Left ventricle myocardium inferior (tissue), 1 donor: ENCODE results near the gene TTYH1. TPM values are rescaled to one million over a fixed set of nuclear protein-coding genes. Genes with fewer than 3 reads are reported as not detected.

Experiments
- DNase-seq: peaks from one replicate; pipeline ENCODE4 v3.0.0-alpha.2; 2020
- H3K27ac ChIP-seq: fragments of 200-600 bp; replicated peaks from 2 replicates; pipeline ENCODE4 v1.8.0; 2021
- H3K27me3 ChIP-seq: fragments of 200-600 bp; 2 replicates; pipeline ENCODE4 v1.8.0; 2021; ENCODE audit warnings: low read depth
- H3K36me3 ChIP-seq: fragments of 200-600 bp; 2 replicates; pipeline ENCODE4 v1.8.0; 2021
- H3K4me1 ChIP-seq: fragments of 200-600 bp; 2 replicates; pipeline ENCODE4 v1.8.0; 2021
- H3K4me3 ChIP-seq: fragments of 200-600 bp; 2 replicates; pipeline ENCODE4 v1.8.0; 2021; ENCODE audit warnings: mild to moderate bottlenecking, moderate library complexity
- H3K9me3 ChIP-seq: fragments of 200-600 bp; replicated peaks from 2 replicates; pipeline ENCODE4 v1.8.0; 2021
- intact Hi-C: fragments of 100-400 bp; cut with micrococcal nuclease; formaldehyde crosslinking; loops from one replicate; pipeline ENCODE4 v1.11.0; 2022
- total RNA-seq: library from RNA; stranded (reverse); fragmentation: NEBNext Ultra II Directional; extraction: Animal tissue kit (Norgen Biotek cat#: 25700); gene quantifications from one replicate; pipeline ENCODE4 v1.2.1, GENCODE V29; 2021
- TF ChIP-seq, protein P1 (sequence below): fragments of 200-600 bp; IDR thresholded peaks from 2 replicates; pipeline ENCODE4 v1.8.0; 2021; ENCODE audit warnings: antibody characterized with exemption, mild to moderate bottlenecking, borderline replicate concordance
- donor health status: DM: no; HTN: yes; CAD: no; lungs with severe emphysema.

The TTYH1 gene
- total RNA-seq, 1 donor from 2014 or later, result 1.9 TPM

DNA sequence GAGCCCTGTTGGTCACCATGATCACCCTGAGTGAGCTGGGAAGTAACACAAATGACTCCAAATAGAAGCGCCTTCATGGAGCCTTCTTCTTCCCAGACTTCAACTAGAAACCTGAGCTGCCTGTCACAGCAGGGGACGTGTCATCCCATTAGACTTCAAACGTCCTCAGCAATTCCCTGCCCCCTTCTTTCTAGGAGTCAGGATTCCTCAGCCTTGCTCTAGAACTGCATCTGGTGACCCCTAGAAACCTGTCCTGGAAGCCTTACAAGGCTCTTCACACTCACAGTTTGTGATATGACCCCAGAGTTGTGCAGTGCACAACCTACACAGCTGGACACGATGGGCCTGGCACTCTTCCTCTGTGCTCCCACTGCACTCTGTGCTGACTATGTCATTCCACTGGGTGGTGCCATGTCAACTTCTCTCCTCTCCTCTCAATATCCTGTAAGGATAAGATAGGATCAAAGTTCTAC, 23.6 kb upstream of the TTYH1 start:
- peaks cover 96% of the 10 kb centered on the region for H3K27me3 ChIP-seq
- no peak for DNase-seq
- TF ChIP-seq, protein P1, sequence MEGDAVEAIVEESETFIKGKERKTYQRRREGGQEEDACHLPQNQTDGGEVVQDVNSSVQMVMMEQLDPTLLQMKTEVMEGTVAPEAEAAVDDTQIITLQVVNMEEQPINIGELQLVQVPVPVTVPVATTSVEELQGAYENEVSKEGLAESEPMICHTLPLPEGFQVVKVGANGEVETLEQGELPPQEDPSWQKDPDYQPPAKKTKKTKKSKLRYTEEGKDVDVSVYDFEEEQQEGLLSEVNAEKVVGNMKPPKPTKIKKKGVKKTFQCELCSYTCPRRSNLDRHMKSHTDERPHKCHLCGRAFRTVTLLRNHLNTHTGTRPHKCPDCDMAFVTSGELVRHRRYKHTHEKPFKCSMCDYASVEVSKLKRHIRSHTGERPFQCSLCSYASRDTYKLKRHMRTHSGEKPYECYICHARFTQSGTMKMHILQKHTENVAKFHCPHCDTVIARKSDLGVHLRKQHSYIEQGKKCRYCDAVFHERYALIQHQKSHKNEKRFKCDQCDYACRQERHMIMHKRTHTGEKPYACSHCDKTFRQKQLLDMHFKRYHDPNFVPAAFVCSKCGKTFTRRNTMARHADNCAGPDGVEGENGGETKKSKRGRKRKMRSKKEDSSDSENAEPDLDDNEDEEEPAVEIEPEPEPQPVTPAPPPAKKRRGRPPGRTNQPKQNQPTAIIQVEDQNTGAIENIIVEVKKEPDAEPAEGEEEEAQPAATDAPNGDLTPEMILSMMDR, result no peak
- no peaks in the 10 kb centered on the region for H3K36me3 ChIP-seq
- no peaks in the 10 kb centered on the region for H3K9me3 ChIP-seq
- intact Hi-C loops, result no loop called here
- H3K4me1 ChIP-seq, result peaks cover 12% of the 10 kb centered on the region
- no peak overlapping the region for H3K27ac ChIP-seq
- H3K4me3 ChIP-seq, result no peak overlapping the region

DNA sequence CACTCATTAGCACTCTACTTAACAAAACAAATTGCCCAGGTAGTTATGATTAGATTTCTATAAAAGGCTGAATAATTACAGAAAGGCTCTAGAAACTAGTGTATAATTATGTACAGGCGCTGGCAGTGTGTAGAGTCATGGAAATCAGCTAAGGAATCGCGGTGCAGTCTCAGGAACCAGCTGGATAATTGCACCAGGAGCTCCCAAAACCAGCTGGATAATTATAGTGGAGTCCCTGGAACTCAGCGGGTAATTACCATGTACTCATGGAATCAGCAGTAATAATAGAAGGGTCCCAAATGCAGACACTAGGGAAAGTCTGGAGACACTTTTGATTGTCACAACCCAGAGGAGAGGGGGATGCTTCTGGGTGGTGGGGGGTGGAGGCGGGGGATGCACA, 23.2 kb upstream of the TTYH1 start:
- no peak for DNase-seq
- peaks cover 96% of the 10 kb centered on the region for H3K27me3 ChIP-seq
- H3K4me1 ChIP-seq, result peaks cover 12% of the 10 kb centered on the region
- H3K27ac ChIP-seq, result no peak overlapping the region
- H3K4me3 ChIP-seq, result no peak overlapping the region
- no peaks in the 10 kb centered on the region for H3K36me3 ChIP-seq
- intact Hi-C loops, result no loop called here
- TF ChIP-seq, protein P1, result no peak
- H3K9me3 ChIP-seq, result no peaks in the 10 kb centered on the region

DNA sequence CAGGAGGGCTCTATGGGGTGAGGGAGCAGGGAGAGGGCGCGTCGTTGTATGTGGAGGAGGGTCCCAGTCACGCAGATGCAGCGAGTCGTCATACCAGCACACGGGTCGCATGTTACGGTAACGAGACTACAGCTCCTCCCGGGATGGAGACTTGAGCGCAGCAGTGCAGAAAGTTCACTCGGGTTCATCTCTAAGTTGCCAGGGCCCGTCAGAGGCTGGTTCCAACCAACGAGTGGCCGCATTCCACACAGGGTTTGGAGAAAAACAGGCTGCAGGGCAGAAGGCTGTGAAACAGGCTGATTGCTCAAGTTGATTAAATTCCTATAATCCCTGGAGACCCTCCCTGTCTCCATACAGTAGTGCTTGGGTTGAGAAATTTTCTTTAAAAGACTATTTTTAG, 21.9 kb upstream of the TTYH1 start:
- Histone ChIP-seq H3K9me3 (no peaks in the 10 kb centered on the region), H3K4me3 (no peak overlapping the region), H3K36me3 (no peaks in the 10 kb centered on the region), H3K27me3 (peaks cover 93% of the 10 kb centered on the region), H3K27ac (no peak overlapping the region), H3K4me1 (peaks cover 6% of the 10 kb centered on the region)
- DNase-seq, result no peak
- TF ChIP-seq, protein P1, result no peak
- intact Hi-C loops, result no loop called here

DNA sequence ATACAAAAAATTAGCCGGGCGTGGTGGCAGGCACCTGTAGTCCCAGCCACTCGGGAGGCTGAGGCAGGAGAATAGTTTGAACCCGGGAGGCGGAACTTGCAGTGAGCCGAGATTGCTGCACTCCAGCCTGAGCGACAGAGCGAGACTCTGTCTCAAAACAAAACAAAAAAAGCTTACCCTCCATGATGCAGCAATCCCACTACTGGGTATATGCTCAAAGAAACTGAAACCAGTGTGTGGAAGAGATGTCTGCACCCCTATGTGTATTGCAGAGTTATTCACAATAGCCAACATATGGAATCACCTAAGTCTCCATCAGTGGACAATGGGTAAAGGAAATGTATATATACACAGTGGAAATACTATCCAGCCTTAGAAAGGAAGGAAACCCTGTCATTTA, 19.6 kb upstream of the TTYH1 start:
- Histone ChIP-seq H3K4me1 (no peaks in the 10 kb centered on the region), H3K27ac (no peak overlapping the region), H3K36me3 (no peaks in the 10 kb centered on the region), H3K27me3 (peaks cover 82% of the 10 kb centered on the region), H3K9me3 (peaks cover 6% of the 10 kb centered on the region), H3K4me3 (no peak overlapping the region)
- TF ChIP-seq, protein P1, result no peak
- DNase-seq, result no peak
- intact Hi-C loops, result no loop called here

DNA sequence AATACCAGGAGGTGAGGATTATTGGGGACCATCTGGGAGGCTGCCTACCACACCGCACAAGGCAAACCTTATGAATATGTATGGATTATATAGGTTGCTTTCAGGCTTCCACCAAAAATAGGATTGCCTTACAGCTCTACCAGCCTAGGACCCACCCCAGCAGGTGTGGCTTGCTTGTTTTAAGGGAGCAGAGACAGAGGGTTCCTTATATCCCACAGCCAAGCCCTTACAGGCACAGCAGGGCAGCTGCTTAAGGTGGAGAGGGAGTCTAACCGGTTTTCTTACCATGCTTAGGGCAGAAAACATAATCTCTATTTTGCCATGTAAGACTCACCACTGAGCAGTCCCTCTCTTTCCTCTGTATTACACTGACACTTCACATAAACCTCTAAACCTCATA, 16.1 kb upstream of the TTYH1 start:
- no peak for DNase-seq
- peaks cover 73% of the 10 kb centered on the region for H3K27me3 ChIP-seq
- H3K36me3 ChIP-seq, result no peaks in the 10 kb centered on the region
- H3K9me3 ChIP-seq, result peaks cover 6% of the 10 kb centered on the region
- H3K4me3 ChIP-seq, result no peak overlapping the region
- intact Hi-C loops, result no loop called here
- H3K4me1 ChIP-seq, result no peaks in the 10 kb centered on the region
- H3K27ac ChIP-seq, result no peak overlapping the region
- TF ChIP-seq, protein P1, result no peak

DNA sequence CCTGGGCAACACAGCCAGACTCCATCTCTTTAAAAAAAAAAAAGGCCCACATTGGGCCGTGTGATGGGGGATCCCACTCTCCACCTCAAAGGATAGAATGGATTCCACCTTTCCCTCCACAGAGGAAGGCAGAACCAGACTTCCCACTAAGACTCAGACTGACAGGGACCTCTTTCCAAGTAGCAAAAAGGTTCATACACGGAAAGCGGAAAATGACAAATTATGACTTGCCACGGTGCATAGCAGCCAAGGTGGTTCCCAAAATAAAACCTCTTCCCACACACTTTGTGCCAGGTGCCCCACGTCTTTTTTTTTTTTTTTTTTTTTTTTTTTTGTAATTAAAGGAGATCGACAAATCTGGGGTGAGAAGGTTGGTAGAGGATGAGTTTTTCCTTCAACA, 14.4 kb upstream of the TTYH1 start:
- TF ChIP-seq, protein P1, result no peak
- Histone ChIP-seq H3K9me3 (peaks cover 6% of the 10 kb centered on the region), H3K4me1 (no peaks in the 10 kb centered on the region), H3K4me3 (no peak overlapping the region), H3K27me3 (peaks cover 58% of the 10 kb centered on the region), H3K27ac (no peak overlapping the region), H3K36me3 (no peaks in the 10 kb centered on the region)
- intact Hi-C loops, result no loop called here
- no peak for DNase-seq
